H1 (cell line): ENCODE data around the gene THEMIS. TPM values are rescaled to one million over a fixed set of nuclear protein-coding genes. Genes with fewer than 3 reads are reported as not detected.

Source experiments
- ASH2L ChIP-seq: fragments of 200-600, 300-600 bp; sonication (generic); IDR thresholded peaks from one replicate; pipeline ENCODE4 v1.7.1; 2017; ENCODE audit warnings: low read length
- ATF2 ChIP-seq: IDR thresholded peaks from 2 replicates; pipeline ENCODE4 v1.6.1; 2012; ENCODE audit warnings: low read length, inconsistent platforms
- BRCA1 ChIP-seq: IDR thresholded peaks from 2 replicates; pipeline ENCODE4 v1.6.1; 2012; ENCODE audit warnings: low read depth, low read length, improper control_type of control experiment
- CEBPB ChIP-seq: IDR thresholded peaks from 2 replicates; pipeline ENCODE4 v1.6.1; 2012; ENCODE audit warnings: low read depth, low read length
- CHD7 ChIP-seq: fragments of 300-600 bp; sonication (generic); IDR thresholded peaks from 2 replicates; pipeline ENCODE4 v1.7.1; 2012; ENCODE audit warnings: low read length, moderate library complexity, mild to moderate bottlenecking, inconsistent platforms; ENCODE audit not compliant: insufficient replicate concordance
- E2F6 ChIP-seq: IDR thresholded peaks from 2 replicates; pipeline ENCODE4 v1.6.1; 2012; ENCODE audit warnings: inconsistent platforms
- KDM4A ChIP-seq: IDR thresholded peaks from one replicate; pipeline ENCODE4 v1.7.1; 2012; ENCODE audit warnings: low read depth, mild to moderate bottlenecking, moderate library complexity, low read length, inconsistent platforms; ENCODE audit not compliant: severe bottlenecking
- NANOG ChIP-seq: IDR thresholded peaks from 2 replicates; pipeline ENCODE4 v1.6.1; 2011; ENCODE audit warnings: low read length, low read depth, mild to moderate bottlenecking, inconsistent platforms; ENCODE audit not compliant: insufficient read depth, poor library complexity, severe bottlenecking
- POLR2A ChIP-seq, 2 experiments: IDR thresholded peaks; 1 replicate in 1 of 2; 2 replicates in 1 of 2; pipeline ENCODE4 v1.6.1; 2011; ENCODE audit warnings: low read depth in 2 of 2, low read length in 2 of 2, mild to moderate bottlenecking in 2 of 2; ENCODE audit errors: control extremely low read depth in 1 of 2
- POU5F1 ChIP-seq: IDR thresholded peaks from 2 replicates; pipeline ENCODE4 v1.6.1; 2011; ENCODE audit warnings: low read depth, mild to moderate bottlenecking, low read length, moderate library complexity
- polyA plus RNA-seq, 7 experiments: library from polyadenylated mRNA; depleted of rRNA in 3 of 7; stranded (reverse) in 5 of 7; unstranded in 2 of 7; fragments of >200 nt in 5 of 7; fragments of 200-250 nt in 2 of 7; gene quantifications; 1 replicate in 5 of 7; 2 replicates in 1 of 7; 4 replicates in 1 of 7; pipeline versions ENCODE4 v1.2.1 to v1.2.3, GENCODE V29; 2011 to 2013; ENCODE audit warnings: missing spikeins in 2 of 7, mixed read lengths in 2 of 7
- total RNA-seq: library from RNA; stranded (reverse); fragmentation: NEBNext Ultra II Directional; extraction: Animal tissue kit (Norgen Biotek cat#: 25700); gene quantifications from 2 replicates; pipeline ENCODE4 v1.2.1, GENCODE V29; 2021

THEMIS gene
- total and polyA plus RNA-seq, 2 of the 8 experiments (the other 6 are each of a cell fraction or from before 2014, with no cell fraction given): not detected

- no peak for TF ChIP-seq CHD7
- TF ChIP-seq POU5F1: no peak
- no peak for TF ChIP-seq ASH2L
- TF ChIP-seq E2F6: no peak
- TF ChIP-seq KDM4A: no peak
- TF ChIP-seq CEBPB: no peak
- no peak for TF ChIP-seq ATF2
- no peak for TF ChIP-seq NANOG
- no peak for TF ChIP-seq BRCA1
- TF ChIP-seq POLR2A (IDR thresholded peaks at IDR 0.05; ENCODE audit: control extremely low read depth in 1 of 2, low read depth in 2 of 2, low read length in 2 of 2): no peak
These were observed 108.2 kb downstream of the THEMIS start (continued) for GRCh38 chr6:127792616-127793015.
